HEK293 (cell line): ENCODE results near the gene ACACB.

Experiments
- CTCF ChIA-PET: fragments of 350-600 bp; formaldehyde crosslinking; extraction: SDS; loops from one replicate; lab custom pipeline; 2021; ENCODE audit warnings: antibody characterized with exemption; lab: Yijun Ruan, JAX
- POLR2A ChIA-PET: fragments of 300-600 bp; formaldehyde crosslinking; extraction: SDS; loops from one replicate; lab custom pipeline; 2020; ENCODE audit warnings: antibody characterized with exemption, inconsistent platforms; lab: Yijun Ruan, JAX
- H3K27ac ChIP-seq: fragments of 200-500 bp; sonication (Bioruptor generic); 2 replicates; pipeline ENCODE4 v1.5.1; 2014; ENCODE audit warnings: low read depth, low read length, control low read depth, inconsistent platforms; ENCODE audit errors: extremely low read depth
- H3K36me3 ChIP-seq, 2 experiments: fragments of 200-500 bp in 1 of 2; sonication (Bioruptor generic) in 1 of 2; 1 replicate in 1 of 2; 2 replicates in 1 of 2; pipeline ENCODE4 v1.5.1; 2014 to 2017; ENCODE audit warnings: inconsistent platforms in 2 of 2, low read length in 2 of 2; ENCODE audit not compliant: control insufficient read depth in 2 of 2, insufficient read depth in 1 of 2
- H3K4me1 ChIP-seq: fragments of 200-500 bp; sonication (Bioruptor generic); 2 replicates; pipeline ENCODE4 v1.5.1; 2014; ENCODE audit warnings: mild to moderate bottlenecking, low read length, inconsistent platforms; ENCODE audit not compliant: control insufficient read depth, insufficient read depth
- H3K4me3 ChIP-seq: 2 replicates; pipeline ENCODE4 v1.5.1; 2011; ENCODE audit warnings: low read depth, mild to moderate bottlenecking, control low read depth, low read length, moderate library complexity
- H3K9me3 ChIP-seq: fragments of 200-500 bp; sonication (Bioruptor generic); 2 replicates; pipeline ENCODE4 v1.5.1; 2014; ENCODE audit warnings: low read depth, low read length, inconsistent platforms; ENCODE audit not compliant: control insufficient read depth, insufficient read depth
- GLI4 ChIP-seq: fragments of 450-650 bp; formaldehyde crosslinking; IDR thresholded peaks from 2 replicates; pipeline ENCODE4 v1.5.1; 2016; ENCODE audit warnings: missing biosample characterization, missing genetic modification characterization
- GLIS2 ChIP-seq: fragments of 450-650 bp; formaldehyde crosslinking; IDR thresholded peaks from 2 replicates; pipeline ENCODE4 v1.5.1; 2016; ENCODE audit warnings: missing biosample characterization, missing genetic modification characterization
- TCF7L2 ChIP-seq: IDR thresholded peaks from 2 replicates; pipeline ENCODE4 v1.6.1; 2011; ENCODE audit warnings: low read depth, mild to moderate bottlenecking, inconsistent platforms, low read length, moderate library complexity, borderline replicate concordance
- ZBTB20 ChIP-seq: fragments of 450-650 bp; formaldehyde crosslinking; IDR thresholded peaks from 2 replicates; pipeline ENCODE4 v1.5.1; 2016; ENCODE audit warnings: missing biosample characterization, missing genetic modification characterization
- ZEB2 ChIP-seq: fragments of 450-650 bp; formaldehyde crosslinking; IDR thresholded peaks from 2 replicates; pipeline ENCODE4 v1.5.1; 2016; ENCODE audit warnings: missing biosample characterization, missing genetic modification characterization
- ZNF157 ChIP-seq: fragments of 450-650 bp; formaldehyde crosslinking; IDR thresholded peaks from 2 replicates; pipeline ENCODE4 v1.5.1; 2016; ENCODE audit warnings: missing biosample characterization, missing genetic modification characterization
- ZNF221 ChIP-seq: fragments of 450-650 bp; formaldehyde crosslinking; IDR thresholded peaks from 2 replicates; pipeline ENCODE4 v1.5.1; 2017; ENCODE audit warnings: missing biosample characterization, missing genetic modification characterization, borderline replicate concordance
- ZNF23 ChIP-seq: fragments of 450-650 bp; formaldehyde crosslinking; IDR thresholded peaks from 2 replicates; pipeline ENCODE4 v1.5.1; 2016; ENCODE audit warnings: missing biosample characterization, missing genetic modification characterization, borderline replicate concordance
- ZNF350 ChIP-seq: fragments of 450-650 bp; formaldehyde crosslinking; IDR thresholded peaks from 2 replicates; pipeline ENCODE4 v1.5.0; 2017; ENCODE audit warnings: missing biosample characterization, mild to moderate bottlenecking, missing genetic modification characterization
- ZNF394 ChIP-seq: fragments of 450-650 bp; formaldehyde crosslinking; IDR thresholded peaks from 2 replicates; pipeline ENCODE4 v1.5.1; 2016; ENCODE audit warnings: missing biosample characterization, missing genetic modification characterization, mild to moderate bottlenecking, moderate library complexity, borderline replicate concordance
- ZNF623 ChIP-seq: fragments of 450-650 bp; formaldehyde crosslinking; IDR thresholded peaks from 2 replicates; pipeline ENCODE4 v1.5.1; 2016; ENCODE audit warnings: missing biosample characterization, missing genetic modification characterization
- ZNF654 ChIP-seq: fragments of 450-650 bp; formaldehyde crosslinking; IDR thresholded peaks from 2 replicates; pipeline ENCODE4 v1.5.1; 2016; ENCODE audit warnings: low read depth, missing biosample characterization, missing genetic modification characterization
- ZNF658 ChIP-seq: fragments of 450-650 bp; formaldehyde crosslinking; IDR thresholded peaks from 2 replicates; pipeline ENCODE4; 2016; ENCODE audit warnings: missing biosample characterization, missing genetic modification characterization
- ZXDB ChIP-seq: fragments of 450-650 bp; formaldehyde crosslinking; IDR thresholded peaks from 2 replicates; pipeline ENCODE4 v1.5.1; 2016; ENCODE audit warnings: missing biosample characterization, missing genetic modification characterization
- TF ChIP-seq, protein P1 (sequence below): fragments of 450-650 bp; formaldehyde crosslinking; IDR thresholded peaks from 2 replicates; pipeline ENCODE4 v1.5.1; 2016; ENCODE audit warnings: missing biosample characterization, missing genetic modification characterization
- TF ChIP-seq, protein P2 (sequence below): fragments of 450-650 bp; formaldehyde crosslinking; IDR thresholded peaks from 2 replicates; pipeline ENCODE4 v1.5.1; 2017; ENCODE audit warnings: missing biosample characterization, missing genetic modification characterization
- TF ChIP-seq, protein P3 (sequence below): fragments of 450-650 bp; formaldehyde crosslinking; IDR thresholded peaks from 2 replicates; pipeline ENCODE4 v1.5.1; 2016; ENCODE audit warnings: missing biosample characterization, missing genetic modification characterization
- TF ChIP-seq, protein P4 (sequence below): fragments of 450-650 bp; formaldehyde crosslinking; IDR thresholded peaks from 2 replicates; pipeline ENCODE4 v1.5.1; 2016; ENCODE audit warnings: missing biosample characterization, missing genetic modification characterization
- TF ChIP-seq, protein P5 (sequence below): fragments of 450-650 bp; formaldehyde crosslinking; IDR thresholded peaks from 2 replicates; pipeline ENCODE4 v1.5.1; 2017; ENCODE audit warnings: missing biosample characterization, missing genetic modification characterization

The ACACB gene

DNA sequence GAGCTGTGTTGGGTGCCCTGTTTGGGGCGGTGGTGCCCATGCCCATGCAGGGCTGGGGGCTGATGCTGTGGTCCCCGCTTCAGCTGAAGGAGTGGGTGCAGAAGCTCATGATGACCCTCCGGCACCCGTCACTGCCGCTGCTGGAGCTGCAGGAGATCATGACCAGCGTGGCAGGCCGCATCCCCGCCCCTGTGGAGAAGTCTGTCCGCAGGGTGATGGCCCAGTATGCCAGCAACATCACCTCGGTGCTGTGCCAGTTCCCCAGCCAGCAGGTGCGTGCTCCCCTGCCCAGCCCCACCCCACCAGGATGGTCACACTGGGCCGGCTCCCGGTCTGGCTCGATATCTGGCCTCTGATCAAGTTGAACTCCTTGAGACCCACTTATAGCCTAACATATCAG lies 92.7 kb downstream of the ACACB start:
- Histone ChIP-seq H3K27ac (no peak overlapping the region), H3K4me3 (no peak overlapping the region), H3K9me3 (no peaks in the 10 kb centered on the region), H3K4me1 (no peaks in the 10 kb centered on the region), H3K36me3 (peaks cover 4 to 20% of the 10 kb centered on the region in 2 experiments)
- ChIA-PET POLR2A (no interaction called here), CTCF (no interaction called here)
- TF ChIP-seq ZNF623 (tag by site-specific recombination) (no peak), TCF7L2 (no peak), ZNF350 (tag by site-specific recombination) (no peak), ZNF394 (no peak), ZNF221 (tag by site-specific recombination) (no peak), ZNF23 (tag by site-specific recombination) (no peak), ZEB2 (no peak), ZNF157 (tag by site-specific recombination) (no peak), ZNF654 (tag by site-specific recombination) (no peak), ZXDB (tag by site-specific recombination) (no peak), GLI4 (tag by site-specific recombination) (no peak), ZBTB20 (tag by site-specific recombination) (no peak), ZNF658 (no peak), GLIS2 (tag by site-specific recombination) (no peak)
- TF ChIP-seq, protein P1, sequence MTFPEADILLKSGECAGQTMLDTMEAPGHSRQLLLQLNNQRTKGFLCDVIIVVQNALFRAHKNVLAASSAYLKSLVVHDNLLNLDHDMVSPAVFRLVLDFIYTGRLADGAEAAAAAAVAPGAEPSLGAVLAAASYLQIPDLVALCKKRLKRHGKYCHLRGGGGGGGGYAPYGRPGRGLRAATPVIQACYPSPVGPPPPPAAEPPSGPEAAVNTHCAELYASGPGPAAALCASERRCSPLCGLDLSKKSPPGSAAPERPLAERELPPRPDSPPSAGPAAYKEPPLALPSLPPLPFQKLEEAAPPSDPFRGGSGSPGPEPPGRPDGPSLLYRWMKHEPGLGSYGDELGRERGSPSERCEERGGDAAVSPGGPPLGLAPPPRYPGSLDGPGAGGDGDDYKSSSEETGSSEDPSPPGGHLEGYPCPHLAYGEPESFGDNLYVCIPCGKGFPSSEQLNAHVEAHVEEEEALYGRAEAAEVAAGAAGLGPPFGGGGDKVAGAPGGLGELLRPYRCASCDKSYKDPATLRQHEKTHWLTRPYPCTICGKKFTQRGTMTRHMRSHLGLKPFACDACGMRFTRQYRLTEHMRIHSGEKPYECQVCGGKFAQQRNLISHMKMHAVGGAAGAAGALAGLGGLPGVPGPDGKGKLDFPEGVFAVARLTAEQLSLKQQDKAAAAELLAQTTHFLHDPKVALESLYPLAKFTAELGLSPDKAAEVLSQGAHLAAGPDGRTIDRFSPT (tag by site-specific recombination): no peak
- TF ChIP-seq, protein P2, sequence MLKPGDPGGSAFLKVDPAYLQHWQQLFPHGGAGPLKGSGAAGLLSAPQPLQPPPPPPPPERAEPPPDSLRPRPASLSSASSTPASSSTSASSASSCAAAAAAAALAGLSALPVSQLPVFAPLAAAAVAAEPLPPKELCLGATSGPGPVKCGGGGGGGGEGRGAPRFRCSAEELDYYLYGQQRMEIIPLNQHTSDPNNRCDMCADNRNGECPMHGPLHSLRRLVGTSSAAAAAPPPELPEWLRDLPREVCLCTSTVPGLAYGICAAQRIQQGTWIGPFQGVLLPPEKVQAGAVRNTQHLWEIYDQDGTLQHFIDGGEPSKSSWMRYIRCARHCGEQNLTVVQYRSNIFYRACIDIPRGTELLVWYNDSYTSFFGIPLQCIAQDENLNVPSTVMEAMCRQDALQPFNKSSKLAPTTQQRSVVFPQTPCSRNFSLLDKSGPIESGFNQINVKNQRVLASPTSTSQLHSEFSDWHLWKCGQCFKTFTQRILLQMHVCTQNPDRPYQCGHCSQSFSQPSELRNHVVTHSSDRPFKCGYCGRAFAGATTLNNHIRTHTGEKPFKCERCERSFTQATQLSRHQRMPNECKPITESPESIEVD (tag by site-specific recombination): no peak
- TF ChIP-seq, protein P3, sequence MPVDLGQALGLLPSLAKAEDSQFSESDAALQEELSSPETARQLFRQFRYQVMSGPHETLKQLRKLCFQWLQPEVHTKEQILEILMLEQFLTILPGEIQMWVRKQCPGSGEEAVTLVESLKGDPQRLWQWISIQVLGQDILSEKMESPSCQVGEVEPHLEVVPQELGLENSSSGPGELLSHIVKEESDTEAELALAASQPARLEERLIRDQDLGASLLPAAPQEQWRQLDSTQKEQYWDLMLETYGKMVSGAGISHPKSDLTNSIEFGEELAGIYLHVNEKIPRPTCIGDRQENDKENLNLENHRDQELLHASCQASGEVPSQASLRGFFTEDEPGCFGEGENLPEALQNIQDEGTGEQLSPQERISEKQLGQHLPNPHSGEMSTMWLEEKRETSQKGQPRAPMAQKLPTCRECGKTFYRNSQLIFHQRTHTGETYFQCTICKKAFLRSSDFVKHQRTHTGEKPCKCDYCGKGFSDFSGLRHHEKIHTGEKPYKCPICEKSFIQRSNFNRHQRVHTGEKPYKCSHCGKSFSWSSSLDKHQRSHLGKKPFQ: no peak
- TF ChIP-seq, protein P4, sequence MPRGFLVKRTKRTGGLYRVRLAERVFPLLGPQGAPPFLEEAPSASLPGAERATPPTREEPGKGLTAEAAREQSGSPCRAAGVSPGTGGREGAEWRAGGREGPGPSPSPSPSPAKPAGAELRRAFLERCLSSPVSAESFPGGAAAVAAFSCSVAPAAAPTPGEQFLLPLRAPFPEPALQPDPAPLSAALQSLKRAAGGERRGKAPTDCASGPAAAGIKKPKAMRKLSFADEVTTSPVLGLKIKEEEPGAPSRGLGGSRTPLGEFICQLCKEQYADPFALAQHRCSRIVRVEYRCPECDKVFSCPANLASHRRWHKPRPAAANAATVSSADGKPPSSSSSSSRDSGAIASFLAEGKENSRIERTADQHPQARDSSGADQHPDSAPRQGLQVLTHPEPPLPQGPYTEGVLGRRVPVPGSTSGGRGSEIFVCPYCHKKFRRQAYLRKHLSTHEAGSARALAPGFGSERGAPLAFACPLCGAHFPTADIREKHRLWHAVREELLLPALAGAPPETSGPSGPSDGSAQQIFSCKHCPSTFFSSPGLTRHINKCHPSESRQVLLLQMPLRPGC (tag by site-specific recombination): no peak
- TF ChIP-seq, protein P5, sequence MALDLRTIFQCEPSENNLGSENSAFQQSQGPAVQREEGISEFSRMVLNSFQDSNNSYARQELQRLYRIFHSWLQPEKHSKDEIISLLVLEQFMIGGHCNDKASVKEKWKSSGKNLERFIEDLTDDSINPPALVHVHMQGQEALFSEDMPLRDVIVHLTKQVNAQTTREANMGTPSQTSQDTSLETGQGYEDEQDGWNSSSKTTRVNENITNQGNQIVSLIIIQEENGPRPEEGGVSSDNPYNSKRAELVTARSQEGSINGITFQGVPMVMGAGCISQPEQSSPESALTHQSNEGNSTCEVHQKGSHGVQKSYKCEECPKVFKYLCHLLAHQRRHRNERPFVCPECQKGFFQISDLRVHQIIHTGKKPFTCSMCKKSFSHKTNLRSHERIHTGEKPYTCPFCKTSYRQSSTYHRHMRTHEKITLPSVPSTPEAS (tag by site-specific recombination): no peak
